Mesenchymal stem cell (in vitro differentiated cells and primary cell): ENCODE results near the gene RBM41. TPM values are rescaled to one million over a fixed set of nuclear protein-coding genes. Genes with fewer than 3 reads are reported as not detected.
A peak's percentile ranks its signal among the peaks of the same experiment; 100 is the strongest.
"Not testable (repeated sequence)": the region's sequence is repeated elsewhere in the genome, so short reads cannot be mapped to it uniquely, and the experiment has no call there.

Source experiments
- DNase-seq: peaks from one replicate; pipeline ENCODE4 v3.0.0-alpha.2; 2013
- H2AFZ ChIP-seq: one replicate; pipeline ENCODE4 v1.6.1; 2013; ENCODE audit warnings: low read depth, mild to moderate bottlenecking, control low read depth, inconsistent platforms, low read length, moderate library complexity
- H2AK5ac ChIP-seq: 2 replicates; pipeline ENCODE4 v1.6.1; 2013; ENCODE audit warnings: low read length, moderate library complexity, mild to moderate bottlenecking, inconsistent platforms; ENCODE audit not compliant: severe bottlenecking
- H2BK120ac ChIP-seq: one replicate; pipeline ENCODE4 v1.6.1; 2013; ENCODE audit warnings: low read depth, mild to moderate bottlenecking, inconsistent platforms, low read length, moderate library complexity
- H2BK12ac ChIP-seq, 2 experiments: one replicate each; pipeline ENCODE4 v1.6.1; 2013; ENCODE audit warnings: inconsistent platforms in 2 of 2, low read length in 2 of 2, mild to moderate bottlenecking in 2 of 2, moderate library complexity in 2 of 2, control low read depth in 1 of 2
- H2BK15ac ChIP-seq: one replicate; pipeline ENCODE4 v1.6.1; 2013; ENCODE audit warnings: mild to moderate bottlenecking, low read depth, inconsistent platforms; ENCODE audit not compliant: poor library complexity, severe bottlenecking
- H2BK5ac ChIP-seq: 2 replicates; pipeline ENCODE4 v1.6.1; 2013; ENCODE audit warnings: low read depth, mild to moderate bottlenecking, low read length, control low read depth, inconsistent platforms; ENCODE audit not compliant: poor library complexity, severe bottlenecking
- H3K14ac ChIP-seq, 2 experiments: one replicate each; pipeline ENCODE4 v1.6.1; 2013; ENCODE audit warnings: inconsistent platforms in 2 of 2, low read length in 2 of 2, control low read depth in 1 of 2, mild to moderate bottlenecking in 1 of 2, moderate library complexity in 1 of 2
- H3K18ac ChIP-seq, 2 experiments: one replicate each; pipeline ENCODE4 v1.6.1; 2013; ENCODE audit warnings: inconsistent platforms in 2 of 2, low read length in 2 of 2, control low read depth in 1 of 2, low read depth in 1 of 2, mild to moderate bottlenecking in 1 of 2
- H3K23ac ChIP-seq, 2 experiments: one replicate each; pipeline ENCODE4 v1.6.1; 2013; ENCODE audit warnings: inconsistent platforms in 2 of 2, low read length in 2 of 2, mild to moderate bottlenecking in 2 of 2, moderate library complexity in 2 of 2, control low read depth in 1 of 2
- H3K27ac ChIP-seq: 2 replicates; pipeline ENCODE4 v1.5.1; 2013; ENCODE audit warnings: mild to moderate bottlenecking, moderate library complexity, low read length, control low read depth, inconsistent platforms; ENCODE audit not compliant: poor library complexity, severe bottlenecking
- H3K27me3 ChIP-seq, 2 experiments: 2 replicates each; pipeline versions ENCODE4 v1.6.1 to v1.7.0; 2013; ENCODE audit warnings: low read length in 2 of 2, mild to moderate bottlenecking in 2 of 2, moderate library complexity in 2 of 2, control low read depth in 1 of 2, inconsistent platforms in 1 of 2; ENCODE audit not compliant: control insufficient read depth in 1 of 2, insufficient read depth in 1 of 2
- H3K36me3 ChIP-seq, 2 experiments: 2 replicates each; pipeline versions ENCODE4 v1.6.1 to v1.7.0; 2013; ENCODE audit warnings: low read length in 2 of 2, control low read depth in 1 of 2, inconsistent platforms in 1 of 2, low read depth in 1 of 2, mild to moderate bottlenecking in 1 of 2; ENCODE audit not compliant: insufficient read depth in 2 of 2, control insufficient read depth in 1 of 2
- H3K4ac ChIP-seq, 2 experiments: one replicate each; pipeline ENCODE4 v1.6.1; 2013; ENCODE audit warnings: inconsistent platforms in 2 of 2, low read length in 2 of 2, mild to moderate bottlenecking in 2 of 2, moderate library complexity in 2 of 2, control low read depth in 1 of 2, low read depth in 1 of 2
- H3K4me1 ChIP-seq: 2 replicates; pipeline ENCODE4 v1.6.1; 2013; ENCODE audit warnings: low read depth, low read length, control low read depth; ENCODE audit not compliant: control insufficient read depth, insufficient read depth
- H3K4me2 ChIP-seq: 2 replicates; pipeline ENCODE4 v1.6.1; 2013; ENCODE audit warnings: low read length, mild to moderate bottlenecking, inconsistent platforms; ENCODE audit not compliant: poor library complexity, severe bottlenecking
- H3K4me3 ChIP-seq, 2 experiments: 2 replicates each; pipeline versions ENCODE4 v1.5.1 to v1.7.0; 2013; ENCODE audit warnings: low read length in 2 of 2, mild to moderate bottlenecking in 2 of 2, control low read depth in 1 of 2, low read depth in 1 of 2; ENCODE audit not compliant: insufficient read depth in 1 of 2
- H3K79me1 ChIP-seq: replicated peaks from 2 replicates; pipeline ENCODE4 v1.6.1; 2013; ENCODE audit warnings: mild to moderate bottlenecking, control low read depth, low read length, inconsistent platforms; ENCODE audit not compliant: poor library complexity, severe bottlenecking
- H3K9ac ChIP-seq: 2 replicates; pipeline ENCODE4 v1.7.0; 2013; ENCODE audit warnings: mild to moderate bottlenecking, low read length, moderate library complexity
- H3K9me3 ChIP-seq: 2 replicates; pipeline ENCODE4 v1.7.0; 2013; ENCODE audit warnings: mild to moderate bottlenecking, low read length; ENCODE audit not compliant: control insufficient read depth
- H4K8ac ChIP-seq: one replicate; pipeline ENCODE4 v1.6.1; 2013; ENCODE audit warnings: inconsistent platforms, mild to moderate bottlenecking, low read length, moderate library complexity
- H4K91ac ChIP-seq: one replicate; pipeline ENCODE4 v1.6.1; 2013; ENCODE audit warnings: mild to moderate bottlenecking, low read length, inconsistent platforms
- WGBS: methylation state at CpG from one replicate; pipeline ENCODE4 v1.1.7; 2013; ENCODE audit warnings: mixed read lengths; 5-methylcytosine and 5-hydroxymethylcytosine counted together
- polyA plus RNA-seq, 2 experiments: library from polyadenylated mRNA; stranded (reverse); fragments of 200-250 nt; gene quantifications; one replicate each; pipeline ENCODE4 v1.2.3, GENCODE V29; 2013

The RBM41 gene
- polyA plus RNA-seq (2013, experiment 1 of 2), result 9.5 TPM
- 9.0 TPM for polyA plus RNA-seq (2013, experiment 2 of 2)

- Histone ChIP-seq H4K91ac (no peak within 1 kb of the TSS), H2BK15ac (no peak within 1 kb of the TSS), H3K36me3 (peaks cover 2 to 29% of the 10 kb centered on the region in 2 experiments), H2BK120ac (no peak within 1 kb of the TSS), H3K9ac (peak within 1 kb of the TSS; percentile 87), H3K23ac (no peak within 1 kb of the TSS), H2AFZ (peak within 1 kb of the TSS; percentile 39), H3K9me3 (no peaks in the 10 kb centered on the region), H3K4me1 (no peaks in the 10 kb centered on the region), H3K14ac (no peak within 1 kb of the TSS), H3K18ac (peak within 1 kb of the TSS in 1 of 2 experiments; percentile 83), H3K27me3 (no peaks in the 10 kb centered on the region), H2AK5ac (no peak within 1 kb of the TSS), H3K79me1 (peaks cover 2% of the 10 kb centered on the region), H3K4ac (peak within 1 kb of the TSS in 1 of 2 experiments; percentile 69), H4K8ac (peak within 1 kb of the TSS; percentile 82), H3K4me2 (peak within 1 kb of the TSS; percentile 43), H2BK12ac (no peak within 1 kb of the TSS), H2BK5ac (no peak within 1 kb of the TSS), H3K4me3 (peak within 1 kb of the TSS; percentile 63 to 80), H3K27ac (no peak within 1 kb of the TSS)
- peak; percentile 72 for DNase-seq
- 5% methylated on average over 13 of the region's 37 CpGs for WGBS
These were observed at the start of gene RBM41 for GRCh38 chrX:107118322-107119147. Gene RBM41, minus strand, starts transcription at chrX:107118822. Its CDS starts 49 bp downstream, at chrX:107118773.

- no peaks in the 10 kb centered on the region for H3K36me3 ChIP-seq
- peaks cover 0 to 14% of the 10 kb centered on the region in 2 experiments for H3K27me3 ChIP-seq
- H2BK120ac ChIP-seq, result no peak overlapping the region
- H3K23ac ChIP-seq, result no peak overlapping the region
- H2BK15ac ChIP-seq, result no peak overlapping the region
- H4K8ac ChIP-seq, result no peak overlapping the region
- no peak overlapping the region for H3K9ac ChIP-seq
- no peaks in the 10 kb centered on the region for H3K9me3 ChIP-seq
- no peak overlapping the region for H3K14ac ChIP-seq
- H3K4me2 ChIP-seq, result no peak overlapping the region
- no peak overlapping the region for H2AFZ ChIP-seq
- no peaks in the 10 kb centered on the region for H3K79me1 ChIP-seq
- no peak overlapping the region for H3K18ac ChIP-seq
- H3K4me3 ChIP-seq, result no peak overlapping the region
- no peak for DNase-seq
- no peaks in the 10 kb centered on the region for H3K4me1 ChIP-seq
- no peak overlapping the region for H3K4ac ChIP-seq
- no peak overlapping the region for H4K91ac ChIP-seq
- no peak overlapping the region for H2BK5ac ChIP-seq
- H3K27ac ChIP-seq, result no peak overlapping the region
- no peak overlapping the region for H2BK12ac ChIP-seq
- no peak overlapping the region for H2AK5ac ChIP-seq
These were observed 49.6 kb upstream of the RBM41 start for GRCh38 chrX:107168257-107168656.

DNA sequence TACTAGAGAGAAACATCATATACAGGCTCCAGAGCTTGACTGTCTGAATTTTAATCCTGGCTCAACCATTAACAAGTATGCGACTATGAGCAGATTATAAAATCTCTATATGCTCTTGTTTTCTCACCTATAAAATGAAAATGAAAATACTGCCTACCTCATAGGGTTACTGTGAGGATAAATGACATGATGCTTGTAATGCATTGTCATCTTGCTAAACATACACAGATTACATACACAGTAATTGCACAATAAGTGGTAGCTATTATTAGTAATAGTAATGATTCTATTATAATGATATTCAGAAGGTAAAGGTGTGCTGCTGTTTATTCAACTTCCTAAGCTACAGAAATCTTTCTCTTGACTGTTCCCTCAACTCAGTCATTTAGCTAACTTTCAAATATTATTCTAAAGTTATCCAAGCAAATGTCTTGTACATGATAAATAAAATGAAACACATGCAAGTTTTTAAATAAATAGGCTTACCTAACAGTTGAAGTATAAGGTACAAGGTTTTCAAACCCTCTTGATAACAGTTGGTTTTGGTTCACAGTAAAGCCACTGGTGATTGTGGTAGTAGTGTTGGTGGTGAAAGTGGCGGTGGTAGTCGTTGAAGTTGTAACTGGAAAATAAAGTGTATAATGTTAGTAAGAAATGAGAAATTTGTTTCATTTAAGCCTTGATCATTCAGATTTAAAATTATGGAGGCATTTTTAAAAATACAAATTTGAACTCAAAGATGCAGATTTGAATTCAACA, 48.7 kb upstream of the RBM41 start:
- no peak overlapping the region for H2BK12ac ChIP-seq
- no peaks in the 10 kb centered on the region for H3K4me1 ChIP-seq
- H3K23ac ChIP-seq, result no peak overlapping the region
- no peak overlapping the region for H2AFZ ChIP-seq
- 80% methylated on average over 1 of the region's 3 CpGs for WGBS
- no peaks in the 10 kb centered on the region for H3K79me1 ChIP-seq
- H3K4ac ChIP-seq, result no peak overlapping the region
- H3K9me3 ChIP-seq, result no peaks in the 10 kb centered on the region
- no peak overlapping the region for H3K18ac ChIP-seq
- H4K91ac ChIP-seq, result no peak overlapping the region
- no peak overlapping the region for H2BK15ac ChIP-seq
- H4K8ac ChIP-seq, result no peak overlapping the region
- no peaks in the 10 kb centered on the region for H3K36me3 ChIP-seq
- no peak overlapping the region for H3K4me2 ChIP-seq
- H2BK120ac ChIP-seq, result no peak overlapping the region
- no peak overlapping the region for H2AK5ac ChIP-seq
- peaks cover 0 to 16% of the 10 kb centered on the region in 2 experiments for H3K27me3 ChIP-seq
- H3K9ac ChIP-seq, result no peak overlapping the region
- no peak overlapping the region for H2BK5ac ChIP-seq
- H3K4me3 ChIP-seq, result no peak overlapping the region
- DNase-seq, result no peak
- H3K14ac ChIP-seq, result no peak overlapping the region
- H3K27ac ChIP-seq, result no peak overlapping the region

GRCh38 chrX:107157618-107158017, 39.0 kb upstream of the RBM41 start:
- not testable (repeated sequence) for H3K4me2 ChIP-seq, H3K4me3 ChIP-seq, H3K27ac ChIP-seq, H2AFZ ChIP-seq, H4K91ac ChIP-seq, H3K4ac ChIP-seq, DNase-seq, H3K23ac ChIP-seq, H3K36me3 ChIP-seq, H3K9ac ChIP-seq, H2BK12ac ChIP-seq, H2AK5ac ChIP-seq, H3K14ac ChIP-seq, H3K4me1 ChIP-seq, H4K8ac ChIP-seq, H3K9me3 ChIP-seq, H3K79me1 ChIP-seq, H3K18ac ChIP-seq, H2BK120ac ChIP-seq, H2BK15ac ChIP-seq, H2BK5ac ChIP-seq, H3K27me3 ChIP-seq
- WGBS, result no CpG with 5 or more reads among the region's 4 CpGs
